Right renal cortex interstitium (tissue), 3 donors: ENCODE measurements around the gene MRPS18B. TPM values are rescaled to one million over a fixed set of nuclear protein-coding genes. Genes with fewer than 3 reads are reported as not detected.
"Not testable (repeated sequence)": the region's sequence is repeated elsewhere in the genome, so short reads cannot be mapped to it uniquely, and the experiment has no call there.

ENCODE experiments used
- DNase-seq, 3 donors: peaks; one replicate each; pipeline ENCODE4 v3.0.0-alpha.2; 2013; ENCODE audit warnings: low read depth in 3 of 3, low spot score in 2 of 3
- polyA plus RNA-seq, 3 donors: library from polyadenylated mRNA; unstranded; fragments of 120-200 nt; gene quantifications; one replicate each; pipeline ENCODE4 v1.2.1, GENCODE V29; 2013; ENCODE audit not compliant: insufficient read length in 3 of 3

MRPS18B gene
- polyA plus RNA-seq, 3 donors: 63.7 to 66.9 (median 65.8) TPM

GRCh38 chr6:30635834-30636233 is 18.2 kb downstream of the MRPS18B start:
- DNase-seq: no peak

DNA sequence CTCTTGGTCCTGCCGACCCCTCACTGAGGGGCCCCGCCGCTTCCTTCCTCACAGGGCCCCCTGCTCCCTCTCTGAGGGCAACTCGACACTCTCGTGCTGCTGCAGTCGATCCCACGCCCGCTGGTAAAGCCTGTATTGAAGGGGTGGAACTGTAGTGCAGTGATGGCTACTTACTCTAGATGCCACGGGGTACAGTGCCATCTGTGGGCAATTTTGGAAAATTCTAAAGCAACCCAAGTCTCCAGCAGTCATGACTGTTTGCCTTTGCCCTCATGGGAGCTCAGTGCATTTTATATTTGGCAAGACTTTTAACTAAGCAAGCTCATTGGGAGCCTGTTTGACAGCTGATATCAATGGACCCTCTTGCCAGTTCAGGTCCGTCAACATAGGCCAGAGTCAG is 22.8 kb downstream of the MRPS18B start:
- DNase-seq: no peak

DNA sequence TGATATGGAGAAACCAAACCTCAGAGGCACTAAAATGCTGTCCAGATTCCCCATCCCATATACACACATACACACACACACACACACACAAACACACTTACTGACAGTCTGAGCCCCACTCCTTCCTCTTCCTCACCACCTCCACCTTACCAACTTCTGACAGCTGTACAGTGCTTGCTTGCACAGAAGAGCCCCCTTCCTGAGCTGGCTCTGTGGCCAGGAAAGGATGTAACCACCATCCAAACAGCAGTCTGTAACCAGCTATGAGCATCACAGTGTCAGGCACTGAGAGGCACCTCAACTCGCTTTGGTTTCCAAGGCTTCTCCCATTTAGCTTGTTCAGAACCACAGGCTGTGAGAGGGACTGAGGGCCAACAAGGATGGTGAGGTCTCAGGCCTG is 23.4 kb downstream of the MRPS18B start:
- no peak for DNase-seq

DNA sequence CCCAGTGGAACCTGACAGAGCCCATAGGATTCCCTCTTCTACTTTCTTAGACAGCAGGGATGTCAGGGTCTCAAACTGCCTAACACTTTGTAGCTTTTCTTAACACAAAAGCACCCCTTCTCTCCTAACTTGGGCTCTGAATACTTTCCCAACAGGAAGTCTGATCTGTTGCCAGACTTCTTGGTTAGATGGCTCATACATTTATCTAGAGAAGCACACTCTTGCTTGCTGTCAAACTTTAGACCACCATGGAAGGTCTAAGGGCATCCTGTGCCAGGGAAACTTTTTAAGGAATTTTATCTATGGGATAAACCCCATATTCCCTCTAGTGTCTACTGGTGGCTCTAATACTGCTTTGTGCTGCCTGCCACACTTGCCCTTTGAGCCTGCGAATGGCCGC is 26.0 kb downstream of the MRPS18B start:
- DNase-seq: no peak

- no peak for DNase-seq
Observed at GRCh38 chr6:30644769-30645168, 27.1 kb downstream of the MRPS18B start.

DNA sequence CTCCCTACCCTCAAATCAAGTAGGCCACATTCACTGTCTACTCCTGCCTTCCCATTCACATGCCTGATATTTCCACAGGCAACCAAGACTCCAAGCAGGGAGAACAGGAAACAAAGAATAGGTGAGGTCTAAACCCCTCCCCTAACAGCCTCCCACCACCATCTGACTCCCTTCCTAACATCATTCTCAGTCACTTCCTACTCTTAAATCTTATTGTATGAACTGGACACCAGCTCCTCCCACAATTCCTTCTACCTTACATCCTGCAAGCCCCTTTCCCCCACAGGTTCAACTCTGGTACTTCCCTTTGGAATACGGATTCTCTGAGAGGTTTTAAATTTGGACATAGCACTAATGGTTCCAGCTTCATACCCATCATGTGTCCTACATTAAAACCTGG is 28.3 kb downstream of the MRPS18B start:
- DNase-seq: no peak

DNA sequence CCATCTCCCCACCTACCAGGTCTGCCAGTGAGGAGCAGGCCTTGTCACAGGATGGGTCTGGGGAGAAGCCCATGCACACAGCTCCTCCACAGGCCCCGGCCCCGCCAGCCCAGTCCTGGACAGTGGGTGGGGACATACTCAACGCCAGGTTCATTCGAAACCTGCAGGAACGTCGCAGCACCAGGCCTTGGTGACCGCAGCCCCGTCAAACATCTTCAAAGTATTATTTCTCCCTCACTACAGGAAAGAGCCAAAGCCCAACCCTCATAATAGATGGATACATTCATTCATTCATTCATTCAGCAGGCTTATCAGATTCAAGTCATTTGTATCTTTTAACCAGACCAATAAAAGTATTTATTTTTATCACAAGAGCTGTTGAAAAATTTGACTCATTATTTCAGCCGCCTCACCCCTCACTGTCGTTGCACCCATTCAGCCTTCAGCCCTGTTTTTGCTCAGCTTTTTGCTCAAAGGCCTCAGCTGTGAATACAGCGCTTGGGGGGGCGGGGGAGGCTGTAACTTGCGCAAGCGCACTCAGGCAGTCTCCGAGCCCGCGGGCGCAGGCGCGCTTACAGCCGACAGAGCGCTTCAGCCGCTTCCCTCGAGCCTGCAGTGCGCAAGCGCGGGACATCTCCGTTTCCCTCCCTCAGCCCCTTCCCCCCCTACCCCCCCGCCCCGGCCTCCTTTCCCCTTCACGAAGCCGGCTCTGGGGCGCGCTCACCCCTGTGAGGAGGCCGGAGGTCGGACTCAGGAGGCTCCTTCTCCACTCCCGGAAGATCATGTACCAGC is 29.0 kb downstream of the MRPS18B start, which contains the start of gene C6orf136:
Gene C6orf136, plus strand, starts transcription at position 684 of the 792 bp plus-strand sequence. Its CDS starts 99 bp downstream, at position 783.
- DNase-seq: peak; percentile 65 to 74 (median 73)

- peak; percentile 53 to 69 (median 62) for DNase-seq
Observed at GRCh38 chr6:30647242-30648116, 29.8 kb downstream of the MRPS18B start.

- DNase-seq: no peak
Observed at GRCh38 chr6:30651143-30651542, 33.5 kb downstream of the MRPS18B start.

DNA sequence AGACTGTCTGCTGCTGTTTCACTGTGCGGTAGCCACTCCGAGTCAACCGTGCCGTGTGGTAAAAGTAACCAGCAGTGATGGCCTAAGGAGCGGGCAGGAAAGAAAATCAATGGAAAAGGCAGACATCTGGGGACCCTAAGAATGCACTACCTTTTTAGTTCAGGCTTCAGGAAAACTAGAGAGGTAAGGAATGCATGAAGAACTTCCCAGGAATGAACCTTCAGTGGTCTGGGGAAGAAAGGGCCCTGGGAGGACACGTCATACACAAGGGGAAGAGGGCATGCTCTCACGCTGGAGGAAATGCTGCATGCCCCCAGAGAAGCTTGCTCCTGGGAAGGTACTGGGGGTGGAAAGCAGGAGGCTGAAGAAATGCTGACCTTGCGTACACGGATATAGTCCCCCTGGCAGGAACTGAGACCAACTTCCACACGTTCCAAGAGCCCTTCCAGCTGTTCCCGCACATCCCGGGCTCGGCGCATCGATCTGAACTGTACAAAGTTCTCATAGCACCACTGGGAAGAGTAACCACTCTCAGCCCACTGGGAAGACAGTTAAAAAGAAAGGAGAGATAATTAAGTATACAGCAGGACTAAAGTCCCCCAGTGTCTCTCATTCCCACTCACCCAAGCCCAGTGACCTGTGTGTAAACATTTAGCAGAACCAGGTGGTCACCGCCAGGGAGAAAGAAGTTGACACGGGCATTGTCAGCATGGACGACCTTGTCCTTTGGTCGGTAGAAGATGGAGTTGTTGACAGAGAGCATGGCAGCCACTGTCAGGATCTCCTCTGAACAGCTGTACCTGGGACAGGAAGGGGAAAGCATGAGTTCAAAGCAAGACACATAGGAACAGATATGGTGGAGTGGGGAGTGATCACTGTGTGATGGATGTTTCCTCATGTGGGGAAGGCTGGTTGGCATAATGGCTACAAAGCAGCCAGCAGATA is 37.4 kb downstream of the MRPS18B start:
- DNase-seq: no peak

GRCh38 chr6:30655743-30656094 is 38.1 kb downstream of the MRPS18B start:
- DNase-seq: no peak

DNA sequence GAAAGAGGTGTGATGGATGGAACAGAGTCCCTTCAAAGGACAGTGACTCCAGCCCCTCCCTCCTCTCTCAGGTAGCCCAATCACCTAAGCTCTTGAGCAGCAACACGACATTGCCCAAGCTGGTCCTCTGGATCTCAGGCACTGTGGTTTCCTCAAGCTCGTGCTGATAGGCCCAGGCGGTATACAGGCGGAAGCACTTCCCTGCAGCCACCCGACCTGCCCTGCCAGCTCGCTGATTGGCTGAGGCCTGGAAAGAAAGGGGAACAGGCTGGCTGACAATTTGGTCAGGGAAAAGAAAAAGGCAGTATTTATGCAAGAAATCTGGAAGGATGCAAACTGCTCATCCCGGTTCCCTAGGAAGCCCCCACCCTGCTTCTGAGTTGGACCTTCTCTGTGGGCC is 38.9 kb downstream of the MRPS18B start:
- DNase-seq: no peak

GRCh38 chr6:30657454-30657853 is 39.8 kb downstream of the MRPS18B start:
- no peak for DNase-seq

DNA sequence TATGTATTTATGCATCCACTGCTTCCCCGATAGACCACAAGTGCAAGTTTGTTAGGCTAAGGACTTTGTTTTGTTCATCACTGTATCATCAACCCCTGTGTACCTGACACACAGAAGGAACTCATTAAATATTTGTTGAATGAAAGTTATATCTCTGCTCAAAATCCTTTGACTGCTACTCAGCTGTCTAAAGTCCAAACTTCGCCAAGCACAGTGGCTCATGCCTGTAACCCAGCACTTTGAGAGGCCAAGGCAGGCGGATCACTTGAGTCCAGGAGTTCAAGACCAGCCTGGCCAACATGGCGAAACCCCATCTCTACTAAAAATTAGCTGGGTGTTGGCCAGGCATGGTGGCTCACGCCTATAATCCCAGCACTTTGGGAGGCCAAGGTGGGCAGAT is 40.3 kb downstream of the MRPS18B start:
- DNase-seq: not testable (repeated sequence)

GRCh38 chr6:30664994-30665767 is 47.5 kb downstream of the MRPS18B start:
- no peak for DNase-seq

- not testable (repeated sequence) for DNase-seq
Observed at GRCh38 chr6:30666300-30666699, 48.7 kb downstream of the MRPS18B start.

- DNase-seq: no peak
Observed at GRCh38 chr6:30670760-30671527, 53.3 kb downstream of the MRPS18B start.

DNA sequence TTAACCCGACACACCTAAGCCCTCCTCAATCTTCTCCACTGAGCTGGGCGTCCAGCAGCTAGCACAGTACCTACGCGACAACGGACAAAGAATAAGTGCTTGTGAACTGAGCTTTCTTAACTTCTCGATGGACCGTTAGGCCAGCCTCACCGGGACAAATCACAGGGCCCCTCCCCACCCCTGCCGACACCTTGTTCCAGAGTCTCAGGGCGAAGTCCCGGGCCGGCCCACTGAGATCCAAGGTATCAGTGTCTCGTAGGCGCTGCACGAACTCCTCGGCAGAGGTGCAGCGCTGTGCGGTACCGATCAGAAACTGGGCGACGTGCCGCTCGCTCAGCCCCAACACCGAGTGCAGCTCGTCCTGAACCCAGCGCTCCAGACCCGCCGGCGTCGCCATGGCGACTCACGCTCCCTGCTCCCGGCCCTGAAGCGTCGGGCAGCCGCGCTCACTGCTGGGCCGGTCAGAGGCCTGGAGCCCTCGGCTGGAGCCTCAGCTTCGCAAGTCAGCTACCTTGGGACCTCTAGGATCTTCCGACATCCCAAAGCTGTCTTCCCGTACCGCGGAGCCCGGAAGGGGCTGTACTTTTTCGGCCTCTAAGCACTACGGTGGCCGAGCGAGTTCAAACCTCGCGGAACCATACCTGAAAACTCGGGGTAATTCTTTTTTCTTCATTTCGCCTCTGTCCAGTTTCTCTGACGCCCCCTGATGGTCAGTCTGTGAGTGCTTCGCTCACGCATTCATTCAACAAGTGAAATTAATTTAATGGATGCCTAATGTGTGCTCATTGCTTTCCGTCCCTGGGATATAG is 55.0 kb downstream of the MRPS18B start, which contains the start of gene DHX16:
Gene DHX16, minus strand, starts transcription at position 562 of the 809 bp plus-strand sequence. Its CDS starts 165 bp downstream, at position 397.
- peak; percentile 96 to 98 (median 97) for DNase-seq
